ENCODE measurements around the gene CPT1A.

- TF ChIP-seq CTCF (conservative IDR thresholded peaks at IDR 0.05) (no peak), EZH2 (IDR thresholded peaks at IDR 0.05; ENCODE audit: low read depth) (no peak)
These were observed 127.5 kb downstream of the CPT1A start for GRCh38 chr11:68714060-68714856.

Measured in PC-9 (cell line).